Skin of body (tissue), 2 donors: ENCODE data around the gene ACER2. TPM values are rescaled to one million over a fixed set of nuclear protein-coding genes. Genes with fewer than 3 reads are reported as not detected.
"Not testable (repeated sequence)": the region's sequence is repeated elsewhere in the genome, so short reads cannot be mapped to it uniquely, and the experiment has no call there.

Source experiments
- DNase-seq: peaks from one replicate; lab custom pipeline; 2025; lab: John Stamatoyannopoulos, UW
- total RNA-seq: library from RNA; depleted of rRNA; stranded (reverse); fragments of >200 nt; gene quantifications from one replicate; pipeline ENCODE4 v1.2.3, GENCODE V29; 2014

The ACER2 gene
- total RNA-seq: 3.8 TPM

DNA sequence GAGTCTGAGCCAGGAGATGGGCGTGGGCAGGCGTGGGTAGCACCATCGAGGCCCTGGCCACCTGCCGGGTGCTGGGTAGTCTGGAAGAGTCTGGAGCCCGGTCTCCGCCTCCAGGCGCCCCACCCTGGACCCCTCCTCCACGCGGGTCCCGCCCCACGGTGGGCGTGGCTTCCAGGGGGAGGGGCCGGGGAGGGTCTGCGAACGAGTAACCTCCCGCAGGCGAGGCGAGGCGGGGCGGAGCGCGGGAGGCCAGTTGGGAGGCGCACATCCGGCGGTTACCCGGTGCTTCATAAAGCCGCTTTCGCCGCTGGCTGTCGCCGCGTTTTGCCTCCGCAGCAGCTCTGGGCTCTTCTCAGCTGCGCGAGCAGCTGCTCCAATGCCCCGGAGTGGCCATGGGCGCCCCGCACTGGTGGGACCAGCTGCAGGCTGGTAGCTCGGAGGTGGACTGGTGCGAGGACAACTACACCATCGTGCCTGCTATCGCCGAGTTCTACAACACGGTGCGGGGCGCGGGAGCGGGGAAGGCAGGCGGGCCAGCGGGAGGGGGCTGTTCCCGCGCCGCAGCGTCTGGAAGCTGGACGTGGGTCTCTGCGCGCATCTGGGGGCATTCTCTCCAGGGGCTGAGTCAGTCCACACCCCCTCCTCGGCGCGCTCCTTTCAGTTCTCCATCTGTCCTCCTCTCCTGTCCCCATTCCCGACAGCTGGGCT, at the start of gene ACER2:
ACER2 (plus strand) TSS at position 317 of the 708 bp plus-strand sequence; CDS start at position 393, 76 bp downstream.
- DNase-seq: peak; percentile 82

DNA sequence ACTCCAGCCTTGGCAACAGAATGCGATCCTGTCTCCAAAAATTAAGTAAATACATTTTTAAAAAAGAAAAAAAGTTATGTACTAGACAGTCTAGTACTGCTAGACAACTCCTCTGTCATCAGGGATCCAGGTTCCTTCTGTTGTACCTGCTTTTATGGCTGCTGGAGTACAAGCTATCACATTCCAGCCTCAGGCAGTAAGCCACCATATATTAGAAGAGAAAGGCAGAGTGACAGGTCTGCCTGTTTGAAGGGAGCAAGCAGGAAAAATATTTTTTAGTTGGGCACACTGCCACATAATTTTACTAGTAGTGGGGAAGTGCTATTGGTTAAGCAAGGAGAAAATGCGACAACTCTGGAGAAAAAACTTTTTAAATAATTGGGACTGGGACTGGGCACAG, 39.7 kb upstream of the ACER2 start:
- DNase-seq: no peak

DNA sequence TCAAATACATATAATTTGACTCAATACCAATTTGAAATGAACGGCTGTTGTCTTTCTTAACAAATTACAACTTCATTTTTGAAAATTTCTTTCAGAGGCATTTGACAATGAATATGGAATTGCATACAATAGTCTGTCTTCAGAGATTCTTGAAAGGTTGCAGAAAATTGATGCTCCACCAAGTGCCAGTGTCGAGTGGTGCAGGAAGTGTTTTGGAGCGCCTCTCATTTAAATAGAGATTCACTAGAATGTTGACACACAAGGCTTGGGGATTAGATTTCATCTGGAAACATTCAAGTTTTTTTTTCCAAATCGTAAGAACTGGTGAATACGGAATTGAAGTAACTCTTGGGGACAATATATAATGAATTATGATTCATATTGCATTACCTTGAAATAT, 36.9 kb upstream of the ACER2 start:
- no peak for DNase-seq

DNA sequence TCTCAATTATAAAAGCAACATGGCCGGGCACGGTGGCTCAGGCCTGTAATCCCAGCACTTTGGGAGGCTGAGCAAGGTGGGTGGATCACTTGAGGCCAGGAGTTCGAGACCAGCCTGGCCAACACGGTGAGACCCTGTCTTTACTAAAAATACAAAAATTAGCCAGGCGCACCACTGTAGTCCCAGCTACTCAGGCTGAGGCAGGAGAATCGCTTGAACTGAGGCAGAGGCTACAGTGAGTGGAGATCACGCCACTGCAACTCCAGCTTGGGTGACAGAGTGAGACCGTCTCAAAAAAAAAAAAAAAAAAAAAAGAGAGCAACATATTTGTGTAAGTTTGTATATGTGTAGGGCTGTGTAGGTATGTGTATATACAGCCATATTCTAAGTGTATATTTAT, 36.2 kb upstream of the ACER2 start:
- no peak for DNase-seq

DNA sequence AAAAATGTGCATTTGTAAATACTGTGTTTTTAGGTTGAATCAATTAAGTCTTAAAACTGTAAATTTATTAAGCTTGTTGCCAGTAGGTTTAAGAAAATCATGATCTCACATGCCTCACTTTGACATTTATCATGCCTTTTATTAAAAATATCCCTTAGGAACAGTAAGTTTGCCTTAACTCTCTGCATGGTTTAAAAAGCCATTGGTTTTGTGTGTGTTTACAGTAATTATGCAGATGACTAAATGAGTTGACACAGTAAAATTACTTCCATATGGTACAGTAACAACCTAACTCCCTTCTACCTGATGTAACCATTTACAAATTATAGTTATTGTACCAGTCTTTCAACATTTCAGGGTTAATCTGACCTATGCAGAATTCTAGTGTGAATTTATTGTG, 35.3 kb upstream of the ACER2 start:
- no peak for DNase-seq

DNA sequence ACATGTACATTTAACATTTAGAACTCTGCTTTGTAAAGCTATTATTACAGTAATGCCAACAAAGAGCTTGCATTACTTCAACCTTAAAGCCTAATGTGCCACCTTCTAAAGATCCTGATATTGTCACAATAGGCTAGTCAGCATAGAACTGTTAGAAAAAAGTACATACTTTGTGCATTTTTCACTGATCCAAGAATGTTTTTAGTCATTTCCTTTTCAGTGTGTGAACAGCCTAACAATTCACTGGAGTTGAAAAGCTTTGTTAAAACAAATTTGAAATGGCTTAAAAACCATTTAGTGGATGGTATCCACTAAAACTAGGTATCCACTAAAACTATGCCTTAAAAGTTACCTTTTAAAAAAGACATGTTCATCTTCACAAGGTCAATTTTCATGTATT, 33.3 kb upstream of the ACER2 start:
- DNase-seq: no peak

DNA sequence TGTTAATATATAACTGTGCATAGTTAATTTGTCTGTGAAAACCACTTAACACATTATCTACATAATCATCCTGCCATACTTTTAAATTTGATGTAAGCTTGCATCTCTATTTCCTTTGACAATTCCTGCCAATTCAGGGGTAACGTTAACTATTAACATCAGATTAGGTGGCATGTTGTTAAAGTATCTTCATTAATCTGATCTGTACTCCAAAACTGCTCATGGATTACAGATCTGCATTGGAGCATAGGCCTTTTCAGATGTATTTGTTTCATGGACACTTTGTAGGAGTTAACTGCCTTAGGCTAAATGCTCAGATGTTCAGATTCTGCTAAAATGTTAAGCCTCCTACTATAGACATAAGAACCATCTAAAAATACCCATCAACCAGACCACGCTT, 31.9 kb upstream of the ACER2 start:
- DNase-seq: no peak

DNA sequence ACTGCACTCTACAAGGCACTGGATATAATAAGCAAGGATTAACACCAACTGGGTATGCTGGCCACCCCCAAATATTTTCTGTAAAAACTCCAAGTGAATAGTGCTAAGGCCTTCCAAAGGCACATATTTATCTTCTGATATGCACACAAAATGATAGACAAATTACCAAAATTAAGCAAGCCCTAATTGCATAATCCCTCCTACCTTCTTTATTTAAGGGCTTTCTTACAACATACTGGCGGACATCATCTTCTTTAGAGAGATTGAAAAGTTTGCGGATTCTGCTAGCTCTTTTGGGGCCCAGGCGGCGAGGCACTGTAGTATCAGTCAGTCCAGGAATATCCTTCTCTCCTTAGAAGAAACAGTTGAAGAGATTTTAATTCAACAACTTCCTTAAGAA, 30.6 kb upstream of the ACER2 start:
- DNase-seq: no peak

DNA sequence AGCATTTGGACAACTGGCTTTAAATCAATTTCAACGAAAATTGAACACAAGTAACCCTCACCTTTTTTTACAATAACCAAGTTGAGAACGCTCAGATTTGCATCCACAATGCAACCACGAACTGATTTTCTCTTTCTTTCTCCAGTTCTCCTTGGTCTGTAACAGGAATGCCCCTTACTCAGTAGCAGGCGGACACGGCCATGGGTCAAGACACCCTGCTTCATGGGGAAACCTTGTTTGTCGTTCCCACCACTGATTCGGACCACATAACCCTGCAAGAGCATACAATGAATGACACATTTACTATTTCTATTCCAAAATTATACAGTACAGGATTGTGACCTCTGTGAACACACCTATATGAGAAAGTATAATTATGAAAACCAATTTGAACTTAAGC, 30.2 kb upstream of the ACER2 start:
- DNase-seq: no peak

DNA sequence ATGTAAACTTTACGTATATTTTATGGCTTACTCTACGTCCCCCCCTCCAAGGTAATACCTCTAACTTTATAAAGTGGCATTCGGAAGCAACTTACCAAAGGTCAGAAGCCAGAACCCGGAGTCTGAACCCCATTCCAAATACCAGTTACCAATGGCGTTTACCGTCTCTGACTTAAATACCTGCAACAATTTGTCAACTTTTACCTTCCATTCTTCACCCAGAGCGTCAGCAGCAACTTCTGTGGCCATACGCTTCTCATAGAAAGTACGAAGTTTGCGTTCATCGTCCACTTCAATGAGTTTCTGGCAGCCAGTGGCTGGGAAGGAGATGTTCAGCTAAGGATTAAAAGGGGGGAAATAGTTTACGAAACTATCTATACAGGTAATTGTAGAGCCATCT, 29.5 kb upstream of the ACER2 start:
- DNase-seq: no peak

DNA sequence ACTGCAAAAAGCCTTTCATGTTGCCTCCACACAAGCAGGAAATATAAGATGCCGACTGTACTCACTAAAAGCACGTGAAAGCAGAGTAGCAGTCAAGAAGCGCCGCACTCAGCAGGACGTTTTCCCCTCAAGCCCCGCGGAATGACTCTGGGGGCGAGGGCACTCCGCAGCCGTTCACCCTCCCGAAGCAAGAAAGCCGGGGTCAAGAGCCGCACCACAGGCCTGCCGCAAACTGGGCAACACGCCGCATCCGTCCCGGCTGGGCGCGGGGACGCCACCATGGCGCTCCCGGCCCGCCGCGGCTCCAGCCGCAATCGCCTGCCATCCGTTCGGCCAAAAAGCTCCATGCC, 29.1 kb upstream of the ACER2 start:
- DNase-seq: no peak

DNA sequence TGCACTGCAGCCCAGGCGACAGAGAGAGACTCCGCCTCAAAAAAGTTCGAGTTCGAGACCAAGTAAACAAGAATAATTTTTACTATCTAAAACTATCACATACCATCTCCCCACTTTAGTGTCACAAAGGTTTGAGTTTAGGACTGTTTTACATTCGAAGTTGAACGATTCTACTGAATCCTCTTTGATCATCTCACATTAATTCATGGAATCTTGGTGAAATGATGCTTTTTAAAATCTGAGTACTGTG, 28.1 kb upstream of the ACER2 start:
- no peak for DNase-seq

DNA sequence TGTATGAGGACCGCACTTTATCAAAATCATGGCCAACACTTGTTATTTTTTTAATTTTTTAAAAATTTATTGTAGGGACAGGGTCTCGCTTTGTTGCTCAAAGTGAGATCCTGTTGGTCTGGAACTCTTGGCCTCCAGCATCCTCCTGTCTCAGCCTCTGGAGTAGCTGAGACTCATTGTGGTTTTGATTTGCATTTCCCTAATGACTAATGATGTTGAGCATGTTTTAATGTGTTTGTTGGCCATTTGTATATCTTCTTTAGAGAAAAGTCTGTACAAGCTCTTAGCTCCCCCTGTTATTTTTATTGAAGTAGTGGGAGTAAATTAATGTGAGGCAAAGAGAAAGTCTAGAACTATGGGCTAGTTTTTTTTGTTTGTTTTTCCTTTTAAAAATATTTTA, 27.2 kb upstream of the ACER2 start:
- DNase-seq: no peak

DNA sequence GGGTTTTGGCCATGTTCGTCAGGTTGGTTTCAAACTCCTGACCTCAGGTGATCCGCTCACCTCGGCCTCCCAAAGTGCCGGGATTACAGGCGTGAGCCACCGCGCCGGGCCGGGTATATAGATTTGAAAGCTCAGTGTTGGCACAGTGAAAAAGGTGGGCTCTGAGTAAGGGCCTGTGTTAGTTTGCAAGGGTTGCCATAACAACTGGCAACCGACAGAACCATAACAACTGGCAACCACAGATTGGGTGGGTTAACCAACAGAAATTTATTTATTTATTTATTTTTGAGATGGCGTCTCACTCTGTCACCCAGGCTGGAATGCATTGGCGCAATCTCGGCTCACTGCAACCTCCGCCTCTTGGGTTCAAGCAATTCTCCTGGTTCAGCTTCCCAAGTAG, 23.6 kb upstream of the ACER2 start:
- DNase-seq: not testable (repeated sequence)

DNA sequence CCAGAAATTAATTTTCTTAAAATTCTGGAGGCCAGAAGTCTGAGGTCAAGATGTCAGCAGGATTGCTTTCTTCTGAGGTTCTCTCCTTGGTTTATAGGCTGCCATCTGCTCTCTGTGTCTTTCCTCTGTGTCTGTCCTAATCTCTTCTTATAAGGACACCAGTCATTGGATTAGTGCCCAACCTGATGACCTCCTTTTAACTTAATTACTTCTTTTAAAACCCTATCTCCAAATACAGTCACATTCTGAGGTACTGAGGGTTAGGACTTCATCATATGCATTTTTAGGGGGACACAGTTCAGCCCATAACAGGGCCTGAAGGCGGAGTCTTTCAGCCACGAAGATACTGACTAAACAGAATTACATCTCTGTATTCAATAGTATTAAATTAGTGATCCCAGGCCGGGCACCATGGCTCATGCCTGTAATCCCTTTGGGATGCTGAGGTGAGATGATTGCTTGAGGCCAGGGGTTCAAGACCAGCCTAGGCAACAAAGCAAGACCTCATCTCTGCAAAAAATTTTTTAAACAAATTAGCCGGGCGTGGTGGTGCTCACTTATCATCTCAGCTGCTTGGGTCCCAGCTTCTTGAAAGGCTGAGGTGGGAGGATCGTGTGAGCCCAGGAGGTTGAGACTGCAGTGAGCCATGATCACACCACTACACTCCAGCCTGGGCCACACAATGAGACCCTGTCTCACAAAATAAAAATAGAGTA, 22.9 kb upstream of the ACER2 start:
- no peak for DNase-seq

DNA sequence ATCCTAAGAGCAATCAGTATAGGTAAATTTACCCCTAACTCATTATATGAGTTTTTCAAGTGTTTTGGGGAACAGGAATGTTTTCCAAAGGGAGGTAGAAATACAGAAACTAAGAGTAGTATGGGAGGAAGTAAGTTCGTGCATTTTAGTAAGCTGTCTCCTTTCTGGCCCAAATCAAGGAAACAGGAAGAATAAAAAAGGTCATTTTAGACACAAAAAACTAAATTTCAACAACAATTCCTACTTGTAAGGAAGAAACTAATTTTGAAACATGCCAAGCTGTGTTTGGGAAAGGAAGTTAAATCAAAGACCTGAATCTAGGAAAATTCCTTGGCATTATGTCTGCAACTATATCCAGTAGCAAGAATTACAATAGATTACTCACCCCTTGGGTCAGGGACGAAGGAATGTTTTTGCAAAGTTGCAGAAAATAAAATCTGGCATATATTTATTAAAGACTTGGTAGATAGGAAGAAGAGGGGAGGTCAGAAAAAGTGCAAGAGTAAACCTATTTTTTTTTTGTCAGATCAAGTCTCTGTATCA, 22.2 kb upstream of the ACER2 start:
- no peak for DNase-seq

DNA sequence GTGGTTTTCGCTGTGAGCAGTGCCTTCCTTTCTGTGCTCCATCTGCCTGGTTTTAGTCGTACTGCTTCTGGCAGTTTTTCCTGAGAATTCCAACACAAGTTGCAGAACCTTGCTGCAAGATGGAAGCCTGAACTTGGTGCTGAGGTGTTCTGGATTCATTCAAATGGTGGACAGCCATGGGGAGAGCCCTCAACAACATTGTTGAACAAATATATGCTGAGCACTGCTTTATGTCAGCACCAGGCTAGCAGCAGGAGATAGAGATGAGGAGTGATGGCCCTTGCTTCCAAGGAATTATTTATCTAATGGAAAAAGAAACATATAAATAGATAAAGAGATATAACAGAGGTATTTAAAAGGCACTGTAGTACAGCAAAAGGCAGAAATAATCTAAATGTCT, 21.5 kb upstream of the ACER2 start:
- no peak for DNase-seq

DNA sequence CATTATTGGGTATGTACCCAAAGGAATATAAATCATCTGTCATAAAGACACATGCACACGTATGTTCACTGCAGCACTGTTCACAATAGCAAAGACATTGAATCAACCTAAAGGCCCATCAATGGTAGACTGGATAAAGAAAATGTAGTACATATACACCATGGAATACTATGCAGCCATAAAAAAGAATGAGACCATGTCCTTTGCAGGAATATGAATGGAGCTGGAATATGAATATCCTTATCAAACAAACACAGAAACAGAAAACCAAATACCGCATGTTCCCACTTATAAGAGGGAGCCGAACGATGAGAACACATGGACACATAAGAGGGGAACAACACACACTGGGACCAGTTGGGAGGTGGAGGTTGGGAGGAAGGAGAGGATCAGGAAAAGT, 19.3 kb upstream of the ACER2 start:
- DNase-seq: not testable (repeated sequence)

DNA sequence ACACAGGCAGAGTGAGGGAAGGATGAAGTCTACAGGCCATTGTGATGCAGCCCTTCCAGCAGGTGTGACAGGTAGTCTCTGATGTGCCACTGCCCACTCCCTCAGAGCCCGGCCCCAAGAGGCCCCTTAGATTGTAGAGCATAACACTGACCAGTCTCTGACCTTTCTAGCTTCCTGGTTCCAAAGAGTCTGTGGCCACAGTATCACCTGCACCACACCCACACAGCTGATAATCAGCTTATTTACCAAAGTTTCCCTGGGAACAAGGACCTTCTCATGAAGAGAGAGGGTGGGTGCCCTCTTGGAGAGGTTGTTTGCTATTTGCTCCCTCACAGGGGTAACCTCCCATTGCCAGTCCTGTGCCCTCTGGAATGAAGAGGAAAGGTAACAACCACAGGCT, 11.0 kb upstream of the ACER2 start:
- DNase-seq: no peak

DNA sequence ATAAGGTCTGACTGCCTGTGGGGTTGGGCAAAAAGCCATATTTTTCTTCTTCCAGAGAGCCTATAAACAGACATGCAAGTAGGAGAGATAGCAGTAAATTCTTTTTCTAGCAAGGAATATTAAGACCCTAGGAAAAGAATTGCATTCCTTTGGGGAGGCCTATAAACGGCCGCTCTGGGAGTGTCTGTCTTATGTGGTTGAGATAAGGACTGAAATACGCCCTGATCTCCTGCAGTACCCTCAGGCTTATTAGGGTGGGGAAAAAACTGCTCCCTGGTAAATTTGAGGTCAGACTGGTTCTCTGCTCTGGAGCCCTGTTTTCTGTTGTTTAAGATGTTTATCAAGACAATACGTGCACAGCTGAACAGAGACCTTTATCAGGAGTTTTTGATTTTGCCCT, 5.6 kb upstream of the ACER2 start:
- DNase-seq: not testable (repeated sequence)

DNA sequence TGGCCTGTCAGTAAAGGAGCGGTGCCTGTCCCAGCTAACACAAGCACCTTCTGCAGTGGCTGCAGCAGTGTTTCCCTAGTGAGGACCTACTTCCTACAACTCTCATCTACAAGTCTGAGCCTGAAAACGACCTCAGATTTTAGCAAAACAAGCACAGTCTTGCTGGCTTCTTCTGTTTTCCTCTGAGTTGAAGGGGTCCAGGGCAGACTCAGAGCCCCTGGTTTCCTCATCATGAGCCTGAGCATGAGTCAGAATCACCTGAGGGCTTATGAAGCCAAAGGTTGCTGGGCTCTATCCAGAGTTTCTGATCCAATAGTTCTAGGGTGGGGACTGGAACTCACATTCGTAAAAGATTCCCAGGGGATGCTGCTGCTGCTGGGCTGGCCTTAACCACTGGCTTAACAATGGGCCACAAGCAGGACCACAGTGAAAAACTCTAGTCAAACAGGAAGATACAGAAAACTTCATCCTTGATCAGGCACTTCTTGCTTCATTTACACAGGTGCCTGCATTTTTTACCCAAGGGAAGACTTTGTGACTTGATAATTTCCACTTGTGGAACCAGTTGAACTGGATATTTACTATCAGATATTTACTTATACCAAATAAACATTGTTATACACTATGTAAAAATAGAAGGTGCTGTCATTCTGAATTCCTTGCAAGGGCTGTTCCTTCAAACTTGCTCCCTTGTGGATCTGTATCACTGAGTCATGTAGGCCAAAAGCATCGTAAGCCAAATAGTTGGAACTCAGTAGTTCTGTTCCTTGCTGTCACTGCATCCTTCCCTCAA, 4.3 kb upstream of the ACER2 start:
- DNase-seq: no peak

DNA sequence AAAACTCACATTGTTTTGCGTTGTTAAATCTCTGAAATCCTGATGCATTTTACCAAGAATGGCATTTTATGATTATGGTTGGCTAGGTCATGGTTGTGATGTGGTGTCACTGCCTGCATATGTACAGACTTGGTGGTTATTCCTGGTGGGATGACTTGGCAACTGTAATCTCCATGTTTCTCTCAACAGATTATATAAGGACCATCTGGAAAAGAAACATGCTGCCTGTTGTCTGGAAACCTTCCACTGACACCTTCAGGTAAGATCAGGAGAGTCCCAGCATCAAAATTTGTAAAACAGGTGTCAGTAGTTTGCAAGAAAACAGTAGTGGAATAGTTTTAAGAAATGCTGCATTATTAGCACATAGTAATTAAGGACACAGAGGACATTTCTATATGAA, 3.0 kb upstream of the ACER2 start:
- DNase-seq: no peak

DNA sequence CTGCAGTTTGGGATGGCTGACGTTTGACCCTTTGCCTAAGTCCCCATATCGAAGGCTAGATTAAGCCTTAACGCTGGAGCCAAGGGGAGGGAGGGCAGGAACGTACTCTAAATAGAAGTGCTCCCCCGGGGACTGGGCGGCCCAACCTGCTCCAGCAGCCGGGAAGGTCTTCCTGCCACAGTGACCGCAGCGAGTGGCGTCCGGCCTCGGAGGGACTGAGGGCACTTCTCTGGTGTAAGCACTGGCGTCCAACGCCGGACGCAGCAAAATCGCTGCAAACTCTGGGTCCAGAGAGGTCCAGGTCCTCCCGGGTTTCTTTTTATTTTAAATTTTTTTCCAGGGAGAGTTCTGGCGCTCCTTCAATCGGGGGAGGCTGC, 505 bp upstream of the ACER2 start:
- DNase-seq: no peak
